NCI-H128 (cell line): ENCODE data around the gene SPINT1.

Experiments used
- DNase-seq: peaks from one replicate; lab custom pipeline; 2025; ENCODE audit not compliant: unreplicated experiment; lab: John Stamatoyannopoulos, UW

The SPINT1 gene, protein sequence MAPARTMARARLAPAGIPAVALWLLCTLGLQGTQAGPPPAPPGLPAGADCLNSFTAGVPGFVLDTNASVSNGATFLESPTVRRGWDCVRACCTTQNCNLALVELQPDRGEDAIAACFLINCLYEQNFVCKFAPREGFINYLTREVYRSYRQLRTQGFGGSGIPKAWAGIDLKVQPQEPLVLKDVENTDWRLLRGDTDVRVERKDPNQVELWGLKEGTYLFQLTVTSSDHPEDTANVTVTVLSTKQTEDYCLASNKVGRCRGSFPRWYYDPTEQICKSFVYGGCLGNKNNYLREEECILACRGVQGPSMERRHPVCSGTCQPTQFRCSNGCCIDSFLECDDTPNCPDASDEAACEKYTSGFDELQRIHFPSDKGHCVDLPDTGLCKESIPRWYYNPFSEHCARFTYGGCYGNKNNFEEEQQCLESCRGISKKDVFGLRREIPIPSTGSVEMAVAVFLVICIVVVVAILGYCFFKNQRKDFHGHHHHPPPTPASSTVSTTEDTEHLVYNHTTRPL

DNA sequence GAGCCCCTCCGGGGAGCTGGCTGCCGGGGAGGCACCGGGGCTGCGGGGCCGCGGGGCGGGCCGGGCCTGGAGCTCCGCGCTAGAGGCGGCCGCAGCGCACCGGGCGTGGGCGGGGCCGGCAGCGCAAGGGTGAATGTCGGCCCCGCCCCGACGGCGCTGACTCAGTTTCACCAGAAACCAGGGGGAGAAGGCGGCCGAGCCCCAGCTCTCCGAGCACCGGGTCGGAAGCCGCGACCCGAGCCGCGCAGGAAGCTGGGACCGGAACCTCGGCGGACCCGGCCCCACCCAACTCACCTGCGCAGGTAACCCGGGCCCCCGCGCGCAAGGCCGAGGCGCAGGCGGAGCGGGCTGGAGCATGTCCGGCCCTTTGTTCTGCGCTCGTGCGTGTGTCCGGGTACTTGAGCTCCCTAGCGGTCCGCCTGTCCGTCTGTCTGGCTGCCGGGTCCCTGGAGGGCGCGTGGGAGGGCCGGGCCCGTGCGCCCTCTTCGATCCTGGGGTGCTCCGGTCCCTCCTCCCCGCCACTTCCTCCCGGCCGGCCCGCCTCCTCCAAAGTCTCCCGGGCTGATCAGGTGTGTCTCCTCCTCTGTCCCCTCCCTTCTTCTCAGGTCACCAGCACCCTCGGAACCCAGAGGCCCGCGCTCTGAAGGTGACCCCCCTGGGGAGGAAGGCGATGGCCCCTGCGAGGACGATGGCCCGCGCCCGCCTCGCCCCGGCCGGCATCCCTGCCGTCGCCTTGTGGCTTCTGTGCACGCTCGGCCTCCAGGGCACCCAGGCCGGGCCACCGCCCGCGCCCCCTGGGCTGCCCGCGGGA is at the start of gene SPINT1:
SPINT1 (plus strand) TSS at position 164 of the 811 bp plus-strand sequence; CDS start at position 671, 507 bp downstream.
- DNase-seq, result no peak

DNA sequence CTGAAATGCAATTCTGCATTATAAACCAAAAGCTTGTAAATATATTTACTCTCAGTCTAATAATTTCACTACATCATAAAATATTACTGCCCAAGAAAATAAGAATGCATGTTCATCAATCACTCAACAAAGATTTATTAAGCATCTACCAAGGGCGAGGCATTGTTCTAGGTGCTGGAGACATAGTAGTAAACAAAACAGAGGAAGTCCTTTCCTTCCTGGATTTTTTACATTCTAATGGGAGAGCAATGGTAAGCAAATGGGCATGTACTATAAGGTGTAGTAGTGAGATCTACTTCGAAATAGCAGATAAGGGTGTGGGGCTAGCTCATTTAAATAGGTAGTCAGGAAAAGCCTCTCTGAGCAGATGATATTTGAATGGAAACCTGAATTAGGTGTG is 47.8 kb upstream of the SPINT1 start:
- DNase-seq, result no peak

DNA sequence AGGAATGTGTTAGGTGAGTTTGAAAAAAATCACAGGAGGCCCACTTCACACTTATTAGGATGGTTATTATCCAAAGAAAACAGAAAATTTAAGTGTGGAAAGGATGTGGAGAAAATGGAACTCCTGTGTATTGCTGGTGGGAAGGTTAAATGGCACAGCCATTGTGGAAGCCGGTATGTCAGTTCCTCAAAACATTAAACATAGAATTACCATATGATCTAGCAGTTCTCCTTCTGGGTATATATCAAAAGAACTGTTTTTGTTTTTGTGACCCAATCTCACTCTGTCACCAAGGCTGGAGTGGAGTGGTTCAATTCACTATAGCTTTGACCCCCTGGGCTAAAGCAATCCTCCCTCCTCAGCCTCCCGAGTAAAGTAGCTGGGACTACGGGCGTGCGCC is 47.3 kb upstream of the SPINT1 start:
- DNase-seq, result no peak

DNA sequence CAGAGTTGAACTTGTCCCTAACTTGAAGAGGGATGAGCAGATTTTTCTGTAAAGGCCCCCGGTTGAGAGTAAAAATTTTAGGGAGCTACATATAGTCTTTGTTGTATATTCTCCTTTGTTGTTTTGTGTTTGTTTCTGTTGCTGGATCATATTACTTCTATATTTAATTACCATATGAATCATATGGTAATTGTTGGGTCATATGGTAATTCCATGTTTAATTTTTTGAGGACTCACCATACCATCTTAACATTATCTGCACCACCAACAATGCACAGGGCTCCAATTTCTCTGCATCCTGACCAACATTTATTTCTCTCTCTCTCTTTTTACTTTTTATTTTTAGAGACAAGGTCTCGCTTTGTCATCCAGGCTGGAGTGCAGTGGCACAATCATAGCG is 44.3 kb upstream of the SPINT1 start:
- DNase-seq, result no peak

DNA sequence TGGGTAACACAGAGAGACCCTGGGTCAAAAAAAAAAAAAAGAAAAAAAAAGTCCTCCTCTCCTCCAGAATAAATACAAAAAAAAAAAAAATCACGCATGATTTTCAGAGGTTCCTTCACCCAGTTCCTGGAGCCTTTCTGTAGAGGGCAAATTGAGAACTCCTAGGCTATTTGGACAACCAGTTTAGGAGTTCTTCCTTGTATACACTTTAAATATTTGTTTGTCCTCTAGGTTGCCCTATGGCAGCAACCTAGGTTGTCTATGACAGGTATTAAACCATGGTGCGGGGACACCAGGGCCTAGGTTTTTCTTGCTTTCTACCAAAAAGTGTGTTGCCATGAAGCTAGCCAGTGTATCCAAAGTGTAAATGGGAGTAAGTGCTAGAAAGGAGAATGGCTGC is 40.8 kb upstream of the SPINT1 start:
- no peak for DNase-seq

DNA sequence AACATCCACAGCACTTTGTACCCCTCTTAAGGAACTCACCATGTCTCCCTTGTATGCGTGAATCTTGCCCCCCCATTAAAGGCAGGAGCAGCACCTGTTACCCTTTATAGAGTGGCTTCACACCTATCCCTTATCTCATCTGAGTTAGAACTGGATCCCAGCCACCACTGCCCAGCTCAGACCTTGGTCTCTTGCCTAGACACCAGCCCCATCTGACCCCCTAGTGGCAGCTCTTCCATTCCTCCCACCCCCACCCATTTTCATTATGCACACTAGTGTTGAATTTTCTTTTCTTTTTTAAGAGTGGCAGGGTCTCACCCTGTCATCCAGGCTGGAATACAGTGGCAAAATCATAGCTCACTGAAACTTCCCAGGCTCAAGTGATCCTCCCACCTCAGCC is 40.2 kb upstream of the SPINT1 start:
- no peak for DNase-seq

DNA sequence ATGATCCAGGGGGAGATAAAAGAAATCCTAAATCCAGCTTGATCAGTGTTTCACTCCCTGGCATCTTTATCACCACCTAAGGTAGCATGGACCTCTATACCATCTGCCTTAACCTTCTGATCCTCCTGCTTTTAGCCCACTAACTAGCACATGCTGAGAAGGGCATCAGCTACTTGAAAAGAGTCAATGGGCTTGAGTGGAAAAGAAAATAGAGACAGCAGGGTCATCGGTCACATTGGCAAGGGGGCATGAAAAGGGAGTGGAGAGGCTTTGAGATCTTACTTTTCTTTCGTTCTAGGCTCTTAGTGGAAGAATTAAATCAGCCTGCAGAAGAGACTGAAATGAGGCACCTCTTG is 37.2 kb upstream of the SPINT1 start:
- no peak for DNase-seq

DNA sequence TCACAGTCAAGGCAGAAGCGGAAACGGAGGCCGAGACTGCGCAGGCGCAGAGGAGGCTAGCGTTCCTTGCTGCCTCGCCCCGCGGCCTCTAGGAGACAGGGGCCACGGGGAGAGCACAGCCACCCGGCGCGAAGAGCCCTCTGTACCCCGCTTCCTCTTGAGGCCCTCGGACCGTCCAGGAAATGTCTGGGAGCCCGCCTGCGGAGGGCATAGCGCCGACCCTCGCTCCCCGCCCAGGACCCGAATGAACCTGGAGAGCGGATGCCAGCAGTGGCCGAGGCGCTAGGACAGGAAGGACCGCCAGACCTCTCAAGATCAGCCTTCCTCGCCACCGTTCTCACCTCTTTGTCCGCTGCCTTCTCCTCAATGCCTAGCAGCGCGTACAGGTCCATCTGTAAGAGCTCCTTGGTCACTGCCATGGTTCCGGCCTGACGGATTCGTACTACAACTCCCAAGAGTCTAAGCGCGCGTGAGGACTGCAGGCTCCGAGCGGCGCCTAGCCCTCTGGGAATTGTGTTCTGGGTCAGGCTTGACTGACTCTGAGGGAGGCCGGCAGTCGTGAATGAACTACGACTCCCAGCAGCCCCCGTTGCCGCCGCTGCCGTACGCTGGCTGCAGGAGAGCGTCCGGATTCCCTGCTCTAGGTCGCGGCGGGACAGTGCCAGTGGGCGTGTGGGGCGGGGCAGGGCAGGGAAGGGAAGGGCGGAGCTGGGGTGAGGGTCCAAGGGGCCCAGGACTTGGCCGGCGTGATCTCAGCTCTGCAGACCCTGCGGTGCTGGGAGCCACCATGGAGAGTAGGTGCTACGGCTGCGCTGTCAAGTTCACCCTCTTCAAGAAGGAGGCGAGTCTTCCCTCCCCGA is 36.6 kb upstream of the SPINT1 start, which contains the start of the genes DNAJC17 and ZFYVE19:
DNAJC17 (minus strand) TSS at position 446 of the 860 bp plus-strand sequence; CDS start at position 419, 27 bp downstream.
ZFYVE19 (plus strand) TSS at position 62 of the 860 bp plus-strand sequence; CDS start at position 563, 501 bp downstream.
- peak; percentile 94 for DNase-seq

DNA sequence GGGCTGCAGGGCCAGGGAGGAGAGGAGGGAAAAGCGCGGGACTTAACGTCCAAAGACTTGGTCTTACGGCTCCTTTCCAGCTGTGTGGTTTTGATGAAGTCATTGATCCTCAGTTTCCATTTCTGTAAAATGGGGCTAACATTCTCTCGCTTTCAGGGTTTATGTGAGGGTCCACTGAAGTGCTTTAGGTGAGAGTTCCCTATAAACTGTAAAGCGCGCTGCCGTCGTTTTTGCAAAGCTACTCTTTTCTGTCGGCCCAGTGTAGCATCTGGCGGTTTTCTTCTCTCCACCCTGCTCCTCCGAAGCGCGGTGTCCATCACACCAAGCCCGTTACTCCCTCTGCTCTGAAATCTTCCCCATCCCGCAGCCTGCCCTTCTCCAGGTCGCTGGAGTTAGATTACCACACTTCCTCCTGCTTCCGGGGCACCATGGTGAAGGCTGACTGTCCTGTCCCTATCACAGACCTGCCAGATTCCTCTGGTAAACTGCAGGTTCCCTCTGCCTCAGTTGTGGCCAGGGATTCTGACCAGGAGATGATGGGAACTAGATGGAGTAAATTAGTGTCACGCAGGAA is 35.9 kb upstream of the SPINT1 start:
- DNase-seq, result no peak

DNA sequence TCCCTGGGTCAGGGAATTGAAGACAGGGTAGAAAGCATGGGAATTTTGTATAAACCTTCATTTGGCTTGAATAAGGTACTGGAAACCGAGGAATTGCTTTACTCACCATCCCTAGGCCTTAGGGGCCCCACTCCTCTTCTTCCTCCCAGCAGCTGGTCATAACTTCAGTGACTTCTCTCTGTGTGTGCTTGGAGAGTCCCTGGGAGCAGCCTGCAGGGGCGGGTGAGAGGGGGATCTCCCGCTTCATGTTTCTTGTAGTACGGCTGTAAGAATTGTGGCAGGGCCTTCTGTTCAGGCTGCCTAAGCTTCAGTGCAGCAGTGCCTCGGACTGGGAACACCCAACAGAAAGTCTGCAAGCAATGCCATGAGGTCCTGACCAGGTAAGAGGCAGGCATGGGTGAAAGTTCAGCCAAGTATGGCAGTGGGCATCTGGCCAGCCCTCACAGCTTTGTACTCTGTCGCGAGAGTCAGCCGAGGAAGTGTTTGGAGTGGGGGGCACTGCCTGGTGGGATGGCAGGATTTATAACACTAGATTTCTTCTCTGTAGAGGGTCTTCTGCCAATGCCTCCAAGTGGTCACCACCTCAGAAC is 34.9 kb upstream of the SPINT1 start:
- no peak for DNase-seq

DNA sequence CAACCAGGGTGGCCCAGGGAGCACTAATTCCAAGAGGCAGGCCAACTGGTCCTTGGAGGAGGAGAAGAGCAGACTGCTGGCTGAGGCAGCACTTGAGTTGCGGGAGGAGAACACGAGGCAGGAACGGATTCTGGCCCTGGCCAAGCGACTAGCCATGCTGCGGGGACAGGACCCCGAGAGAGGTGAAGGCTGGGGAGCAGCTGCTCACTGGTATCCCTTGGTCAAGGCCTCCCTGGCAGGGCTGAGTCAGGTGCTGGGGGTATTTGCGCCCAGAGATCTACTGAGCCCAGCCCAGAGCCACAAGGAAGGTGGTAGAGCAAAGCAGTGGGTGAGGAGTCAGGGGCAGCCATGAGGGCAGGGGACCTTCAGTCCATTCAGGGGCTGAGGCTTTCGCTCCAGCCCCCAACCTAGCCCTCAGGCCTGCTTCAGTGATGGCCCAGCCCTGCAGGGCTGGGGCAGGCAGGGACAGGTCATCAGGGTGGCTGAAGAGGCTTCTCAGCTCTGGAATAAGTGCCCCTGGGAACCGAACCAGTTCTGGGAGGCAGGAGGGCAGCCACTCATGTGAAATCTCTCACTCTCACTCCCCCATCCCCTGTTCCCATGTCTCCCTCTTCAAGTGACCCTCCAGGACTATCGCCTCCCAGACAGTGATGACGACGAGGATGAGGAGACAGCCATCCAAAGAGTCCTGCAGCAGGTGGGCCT is 31.0 kb upstream of the SPINT1 start:
- DNase-seq, result no peak

DNA sequence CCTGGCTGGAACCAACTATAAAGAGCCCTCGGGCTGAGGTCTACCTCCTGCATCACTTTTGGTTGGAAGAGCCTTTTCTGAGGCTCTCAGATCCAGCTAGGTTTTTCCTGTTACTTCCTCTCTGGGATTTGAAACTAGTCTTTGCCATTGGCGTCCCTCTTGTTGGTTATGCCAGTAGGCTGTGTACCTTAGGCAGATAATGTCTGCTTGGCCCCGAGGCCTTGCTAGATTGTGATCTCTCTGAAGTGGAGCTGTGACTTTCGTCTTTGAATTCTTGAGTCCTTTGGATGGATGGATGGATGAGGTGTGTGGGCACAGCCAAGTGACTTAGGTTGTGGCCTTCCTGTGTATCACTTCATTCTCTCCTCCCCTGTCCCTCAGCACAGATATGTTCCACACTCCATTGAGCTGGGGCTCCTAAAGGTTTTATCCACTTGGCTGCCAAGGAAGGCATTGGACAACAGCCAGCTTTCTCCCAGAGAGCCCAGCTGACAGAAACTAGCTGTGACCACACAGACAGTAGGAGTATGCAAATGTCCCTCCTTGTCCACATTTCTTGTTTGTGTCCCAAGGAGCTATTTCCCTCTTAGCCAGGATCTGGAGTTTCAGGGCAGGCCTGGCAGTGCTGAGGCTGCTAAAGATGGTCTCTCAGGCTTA is 28.7 kb upstream of the SPINT1 start:
- no peak for DNase-seq

DNA sequence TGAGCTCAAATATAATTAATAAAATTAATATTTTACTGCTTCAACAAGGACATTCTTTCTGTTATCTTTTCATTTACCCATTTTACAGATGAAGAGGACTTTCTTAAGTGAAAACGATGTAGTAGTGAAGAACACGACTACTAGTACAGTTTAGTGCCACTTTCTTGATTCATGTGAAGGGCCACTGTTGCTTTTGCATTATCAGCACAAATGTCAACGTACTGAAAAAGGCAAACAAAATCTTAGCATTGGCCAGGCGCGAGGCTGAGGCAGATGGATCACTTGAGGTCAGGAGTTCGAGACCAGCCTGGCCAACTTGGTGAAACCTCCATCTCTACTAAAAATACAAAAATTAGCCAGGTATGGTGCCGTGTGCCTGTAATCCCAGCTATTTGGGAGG is 24.8 kb upstream of the SPINT1 start:
- DNase-seq, result no peak

DNA sequence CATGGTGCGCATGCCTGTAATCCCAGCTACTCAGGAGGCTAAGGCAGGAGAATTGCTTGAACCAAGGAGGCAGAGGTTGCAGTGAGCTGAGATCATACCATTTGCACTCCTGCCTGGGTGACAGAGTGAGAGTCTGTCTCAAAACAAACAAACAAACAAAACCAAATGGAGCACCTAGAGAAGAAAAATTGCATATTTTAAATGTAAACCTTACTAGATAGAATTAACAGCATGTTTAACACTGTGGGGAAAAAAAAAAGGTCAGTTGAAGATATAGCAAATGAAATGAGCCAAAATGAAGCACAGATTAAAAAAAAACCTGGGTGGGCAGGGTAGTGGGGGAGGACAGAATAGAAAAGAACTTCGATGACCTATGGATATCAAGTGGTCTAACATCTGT is 22.7 kb upstream of the SPINT1 start:
- no peak for DNase-seq

DNA sequence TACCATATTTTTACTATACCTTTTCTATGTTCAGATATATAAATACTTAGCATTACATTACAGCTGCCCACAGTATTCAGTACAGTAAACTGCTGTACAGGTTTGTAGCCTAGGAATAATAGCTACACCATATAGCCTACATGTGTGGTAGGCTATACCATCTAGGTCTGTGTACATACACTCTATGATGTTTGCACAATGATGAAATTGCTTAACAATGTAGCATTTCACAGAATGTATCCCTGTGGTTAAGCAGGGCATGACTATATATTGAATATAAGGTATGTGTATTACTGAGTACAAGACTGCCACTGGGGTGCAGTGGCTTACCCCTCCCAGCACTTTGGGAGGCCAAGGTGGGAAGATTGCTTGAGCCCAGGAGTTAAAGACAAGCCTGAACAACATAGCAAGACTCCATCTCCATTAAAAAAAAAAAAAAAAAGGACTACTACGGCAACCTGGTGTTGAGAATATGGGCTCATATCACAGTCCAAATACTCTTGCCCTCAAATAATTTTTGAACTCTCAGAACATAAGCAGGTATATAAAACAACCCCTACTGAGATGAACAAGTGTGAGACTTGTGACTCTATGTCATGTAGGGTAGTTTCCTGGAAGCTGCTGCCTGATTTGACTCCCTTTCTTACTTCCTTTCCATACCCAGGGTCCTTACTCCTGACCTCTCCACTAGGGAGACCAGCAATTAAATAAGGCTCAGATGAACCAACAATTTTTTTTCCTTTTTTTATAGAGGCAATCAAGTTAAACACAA is 20.1 kb upstream of the SPINT1 start:
- DNase-seq, result no peak

DNA sequence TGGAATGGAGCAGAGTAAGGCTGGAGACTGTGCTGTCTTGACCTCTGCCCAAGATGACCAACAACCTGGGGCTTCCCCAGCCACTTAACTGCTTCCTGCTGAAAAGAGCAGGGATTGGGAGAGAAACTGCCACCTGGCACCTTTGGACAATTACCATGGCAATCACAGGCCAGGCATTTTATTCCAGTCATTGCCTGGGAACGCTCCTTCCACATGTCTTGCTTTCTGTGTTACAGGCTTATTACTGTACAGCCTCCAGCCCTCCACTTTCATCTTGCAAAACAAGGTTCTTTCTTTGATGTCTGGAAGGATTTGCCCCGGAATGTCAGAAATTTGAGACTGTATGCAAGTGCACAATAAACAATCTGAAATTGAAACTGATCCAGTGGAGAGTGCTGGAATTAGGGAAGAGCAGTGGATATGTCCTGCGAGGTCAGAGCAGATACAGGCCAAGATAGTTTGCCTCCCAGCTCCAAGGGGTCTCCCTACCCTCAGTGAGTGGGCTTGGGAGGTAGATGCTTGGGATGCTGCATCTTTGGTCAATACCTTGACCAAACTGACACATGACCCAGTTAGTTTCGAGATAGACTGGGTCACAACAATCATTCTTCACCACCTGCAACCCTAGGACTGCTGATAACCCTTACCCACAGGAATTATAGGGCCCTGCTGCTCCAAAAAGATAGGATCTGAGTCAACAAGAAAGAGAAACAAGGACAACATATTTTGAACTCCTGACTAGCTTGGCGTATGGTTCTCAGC is 18.0 kb upstream of the SPINT1 start:
- DNase-seq, result no peak

DNA sequence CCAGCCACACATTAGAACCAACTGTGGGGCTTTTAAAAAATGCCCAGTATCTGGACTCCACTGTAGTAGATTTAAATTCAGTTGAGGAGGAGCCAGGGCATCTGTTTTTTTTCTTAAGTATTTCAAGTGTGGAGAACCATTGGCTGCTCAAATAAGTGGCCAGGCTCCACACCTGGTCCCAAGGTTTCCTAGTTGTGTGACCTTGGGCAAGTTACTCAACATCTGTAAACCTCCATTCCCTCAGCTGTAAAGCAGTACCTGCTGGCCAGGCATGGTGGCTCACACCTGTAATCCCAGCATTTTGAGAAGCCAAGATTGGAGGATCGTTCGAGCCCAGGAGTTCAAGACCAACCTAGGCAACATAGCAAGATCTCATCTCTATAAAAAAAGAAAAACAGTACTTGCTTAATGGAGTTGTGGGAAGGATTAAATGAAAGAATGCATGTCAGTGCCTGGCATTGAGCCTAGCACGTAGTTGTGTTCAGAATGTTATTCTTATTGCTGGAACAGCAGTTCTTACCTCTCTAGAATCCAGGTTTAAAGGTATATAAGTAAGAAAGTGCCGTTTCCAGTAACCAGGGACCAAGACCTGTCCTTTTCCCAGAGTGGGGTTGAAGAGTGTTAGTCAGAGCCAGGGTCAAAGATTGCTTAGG is 17.3 kb upstream of the SPINT1 start:
- DNase-seq, result no peak
